Activated naive CD4-positive, alpha-beta T cell treated with Interleukin-2 at 50 U/mL for 16 hours (primary cell): Measurements from ENCODE around the gene C11orf97.
"Not testable (repeated sequence)": the region's sequence is repeated elsewhere in the genome, so short reads cannot be mapped to it uniquely, and the experiment has no call there.

Source experiments
- DNase-seq: peaks from one replicate; pipeline ENCODE4 v3.0.0-alpha.2; 2020

Gene C11orf97

GRCh38 chr11:94558468-94558867 is 46.2 kb downstream of the C11orf97 start:
- DNase-seq, result no peak

- no peak for DNase-seq
Measured at GRCh38 chr11:94558932-94559331, 46.7 kb downstream of the C11orf97 start.

GRCh38 chr11:94559361-94559760 is 47.1 kb downstream of the C11orf97 start:
- no peak for DNase-seq

GRCh38 chr11:94560834-94561233 is 48.6 kb downstream of the C11orf97 start:
- no peak for DNase-seq

- DNase-seq, result no peak
Measured at GRCh38 chr11:94563176-94563847, 51.1 kb downstream of the C11orf97 start.

GRCh38 chr11:94563848-94564467 is 51.7 kb downstream of the C11orf97 start:
- DNase-seq, result no peak

GRCh38 chr11:94567181-94567670 is 55.0 kb downstream of the C11orf97 start, which contains the start of gene PIWIL4:
Gene PIWIL4 (plus strand): TSS chr11:94567368. CDS start chr11:94567519, 151 bp downstream.
- DNase-seq, result no peak

- DNase-seq, result no peak
Measured at GRCh38 chr11:94568200-94568599, 55.9 kb downstream of the C11orf97 start.

- DNase-seq, result no peak
Measured at GRCh38 chr11:94568717-94569116, 56.5 kb downstream of the C11orf97 start.

- not testable (repeated sequence) for DNase-seq
Measured at GRCh38 chr11:94572975-94573374, 60.7 kb downstream of the C11orf97 start.

GRCh38 chr11:94574193-94574961 is 62.1 kb downstream of the C11orf97 start:
- DNase-seq, result no peak

GRCh38 chr11:94576306-94576705 is 64.0 kb downstream of the C11orf97 start:
- no peak for DNase-seq

GRCh38 chr11:94577841-94578240 is 65.6 kb downstream of the C11orf97 start:
- DNase-seq, result no peak
